Right lobe of liver (tissue), 4 donors: ENCODE results near the gene TTLL12.

Source experiments
- CTCF ChIP-seq, 4 donors: fragments of 200-600 bp in 3 of 4; fragments of 450-650 bp in 1 of 4; IDR thresholded peaks; one replicate each; pipeline versions ENCODE4 v1.5.1 to v1.8.0; 2016 to 2022; ENCODE audit warnings: antibody characterized with exemption in 4 of 4, mild to moderate bottlenecking in 2 of 4
- POLR2A ChIP-seq: fragments of 450-650 bp; IDR thresholded peaks from one replicate; pipeline ENCODE4 v1.6.1; 2017; ENCODE audit warnings: antibody characterized with exemption, mild to moderate bottlenecking
- donor health status: DM: no; HTN: no; CAD: no.
- donor health status: DM: no; HTN: no; CAD: no.
- donor health status: DM: no; HTN: yes; CAD: no.

DNA sequence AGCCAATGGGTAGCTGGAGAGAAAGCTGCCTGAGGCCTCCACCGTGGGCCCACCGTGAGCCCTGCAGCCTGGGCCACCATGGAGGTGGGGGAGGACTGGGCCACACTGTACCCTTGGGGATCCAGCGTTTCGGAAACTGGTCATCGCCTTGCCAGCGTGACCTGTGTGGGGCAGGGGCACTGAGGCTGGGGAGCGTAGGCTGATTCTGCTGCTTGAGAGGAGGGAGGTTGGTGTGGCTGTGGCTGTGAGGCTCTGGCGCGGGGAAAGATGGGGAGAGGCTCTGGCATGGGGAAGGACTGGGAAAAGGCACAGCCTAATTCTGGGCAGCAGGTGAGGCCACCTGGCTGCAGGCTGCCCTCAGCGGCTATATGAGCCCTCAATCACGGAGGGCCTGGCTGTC is 12.6 kb upstream of the TTLL12 start:
- TF ChIP-seq CTCF (IDR thresholded peaks at IDR 0.05) (no peak), POLR2A (no peak)
